K562 (cell line): ENCODE data around the gene LIN9. TPM values are rescaled to one million over a fixed set of nuclear protein-coding genes. Genes with fewer than 3 reads are reported as not detected.
A peak's percentile ranks its signal among the peaks of the same experiment; 100 is the strongest.

Experiments used
- CBX1 ChIP-seq: sonication (generic); IDR thresholded peaks from 2 replicates; pipeline ENCODE4 v1.6.1; 2016; ENCODE audit warnings: antibody characterized with exemption, low read depth, mild to moderate bottlenecking
- FOSL1 ChIP-seq: fragments of 200-800 bp; sonication (Bioruptor generic); conservative IDR thresholded peaks from 2 replicates; pipeline ENCODE4 v1.6.1; 2016; ENCODE audit warnings: missing genetic modification characterization, missing compliant biosample characterization
- FOXA3 ChIP-seq, 2 experiments: fragments of 450-650 bp in 1 of 2; sonication (generic) in 1 of 2; formaldehyde crosslinking; IDR thresholded peaks in 1 of 2; conservative IDR thresholded peaks in 1 of 2; 2 replicates each; pipeline versions ENCODE4 v1.4.0 to v1.8.0; 2020 to 2022; ENCODE audit warnings: mild to moderate bottlenecking in 2 of 2, missing genetic modification reagents in 1 of 2
- FOXP1 ChIP-seq: sonication (generic); formaldehyde crosslinking; IDR thresholded peaks from 2 replicates; pipeline ENCODE4 v1.8.0; 2022; ENCODE audit warnings: mild to moderate bottlenecking, missing genetic modification reagents
- GTF2E2 ChIP-seq: fragments of 200-800 bp; sonication (Bioruptor generic); IDR thresholded peaks from 2 replicates; pipeline ENCODE4 v1.6.1; 2016; ENCODE audit warnings: missing genetic modification characterization, missing compliant biosample characterization
- HDAC6 ChIP-seq: IDR thresholded peaks from 2 replicates; pipeline ENCODE4 v1.6.1; 2012; ENCODE audit warnings: low read depth, mild to moderate bottlenecking, control low read depth, inconsistent platforms, low read length, moderate library complexity
- HOXB6 ChIP-seq: fragments of 250-450 bp; sonication (Bioruptor Pico); IDR thresholded peaks from 2 replicates; pipeline ENCODE4 v1.5.1; 2022; ENCODE audit warnings: mild to moderate bottlenecking, borderline replicate concordance
- ILF3 ChIP-seq: fragments of 450-650 bp; IDR thresholded peaks from 2 replicates; pipeline ENCODE4 v1.6.1; 2018; ENCODE audit warnings: antibody characterized with exemption, mild to moderate bottlenecking, moderate library complexity, borderline replicate concordance
- JUNB ChIP-seq: fragments of 450-650 bp; formaldehyde crosslinking; conservative IDR thresholded peaks from 2 replicates; pipeline ENCODE4 v1.4.0; 2020; ENCODE audit warnings: mild to moderate bottlenecking
- MTA2 ChIP-seq: fragments of 450-650 bp; IDR thresholded peaks from 2 replicates; pipeline ENCODE4 v1.6.1; 2016; ENCODE audit warnings: low read depth
- NFE2L1 ChIP-seq: fragments of 450-650 bp; IDR thresholded peaks from 2 replicates; pipeline ENCODE4 v1.6.1; 2016; ENCODE audit warnings: missing genetic modification characterization, low read depth, mild to moderate bottlenecking, missing compliant biosample characterization, moderate library complexity, borderline replicate concordance
- RFX7 ChIP-seq: fragments of 250-450 bp; sonication (Bioruptor Pico); IDR thresholded peaks from 2 replicates; pipeline ENCODE4 v1.5.1; 2021; ENCODE audit warnings: mild to moderate bottlenecking
- SMAD1 ChIP-seq: fragments of 150-350 bp; IDR thresholded peaks from 2 replicates; pipeline ENCODE4 v1.6.1; 2014; ENCODE audit warnings: low read length, low read depth; ENCODE audit not compliant: partially characterized antibody
- SMC3 ChIP-seq: conservative IDR thresholded peaks from 2 replicates; pipeline ENCODE4 v1.6.1; 2011; ENCODE audit warnings: low read depth, low read length, improper control_type of control experiment; ENCODE audit not compliant: insufficient read depth
- TBP ChIP-seq: optimal IDR thresholded peaks from 2 replicates; pipeline ENCODE3; 2011; ENCODE audit warnings: low read depth, low read length, improper control_type of control experiment
- TEAD4 ChIP-seq, 2 experiments: sonication (generic) in 1 of 2; formaldehyde crosslinking in 1 of 2; IDR thresholded peaks; 2 replicates each; pipeline versions ENCODE4 v1.6.1 to v1.8.0; 2012 to 2022; ENCODE audit warnings: borderline replicate concordance in 1 of 2, inconsistent platforms in 1 of 2, low read length in 1 of 2, mild to moderate bottlenecking in 1 of 2, missing genetic modification reagents in 1 of 2
- XRCC5 ChIP-seq: fragments of 200-400 bp; formaldehyde crosslinking; IDR thresholded peaks from 2 replicates; pipeline ENCODE4 v1.6.1; 2017; ENCODE audit warnings: low read depth, mild to moderate bottlenecking, low read length
- ZNF174 ChIP-seq: fragments of 250-450 bp; sonication (Bioruptor Pico); IDR thresholded peaks from 2 replicates; pipeline ENCODE4 v1.4.0; 2020; ENCODE audit warnings: mild to moderate bottlenecking
- ZNF3 ChIP-seq: fragments of 250-450 bp; sonication (Bioruptor Pico); IDR thresholded peaks from 2 replicates; pipeline ENCODE4 v1.5.0; 2021; ENCODE audit warnings: mild to moderate bottlenecking, moderate library complexity
- ZNF408 ChIP-seq: fragments of 250-450 bp; sonication (Bioruptor Pico); IDR thresholded peaks from 2 replicates; pipeline ENCODE4 v1.4.0; 2020; ENCODE audit warnings: low read depth, mild to moderate bottlenecking, moderate library complexity
- ZNF589 ChIP-seq: fragments of 200-800 bp; sonication (Bioruptor generic); IDR thresholded peaks from 2 replicates; pipeline ENCODE4 v1.6.1; 2016; ENCODE audit warnings: low read depth, missing genetic modification characterization, missing compliant biosample characterization
- polyA plus RNA-seq, 8 experiments: library from polyadenylated mRNA; depleted of rRNA in 4 of 8; stranded (reverse) in 5 of 8; unstranded in 3 of 8; fragments of >200 nt; fragmentation: Nextera tagmentation in 2 of 8; fragmentation: Illumina TruSeq in 1 of 8; extraction: Ambion mirVana in 2 of 8; extraction: Trizol in 1 of 8; gene quantifications; 2 replicates each; pipeline versions ENCODE4 v1.2.1 to v1.2.3, GENCODE V29; 2011 to 2014; ENCODE audit warnings: inconsistent platforms in 1 of 8, missing spikeins in 1 of 8
- total RNA-seq, 7 experiments: library from RNA; depleted of rRNA in 6 of 7; stranded (reverse); fragments of >200 nt in 6 of 7; fragmentation: Illumina TruSeq in 2 of 7; extraction: Trizol in 2 of 7; gene quantifications; 2 replicates each; pipeline versions ENCODE4 v1.2.1 to v1.2.3, GENCODE V29; 2011 to 2021; ENCODE audit warnings: low replicate concordance in 1 of 7
- TF ChIP-seq, protein P1 (sequence below): conservative IDR thresholded peaks from 2 replicates; pipeline ENCODE4 v1.6.1; 2011; ENCODE audit warnings: low read depth, mild to moderate bottlenecking, low read length; ENCODE audit not compliant: control insufficient read depth
- TF ChIP-seq, protein P2 (sequence below): fragments of 250-450 bp; sonication (Bioruptor Pico); IDR thresholded peaks from 2 replicates; pipeline ENCODE4 v1.4.0; 2020; ENCODE audit warnings: mild to moderate bottlenecking, moderate library complexity

The LIN9 gene
- total and polyA plus RNA-seq, 9 of the 15 experiments (the other 6 are each of a cell fraction or from before 2014, with no cell fraction given) = 18.8 to 33.0 (median 25.5) TPM

- TF ChIP-seq TEAD4 (IDR thresholded peaks at IDR 0.05; ENCODE audit: low read length) (no peak), TEAD4 (CRISPR knock-in tag; IDR thresholded peaks at IDR 0.05; ENCODE audit: borderline replicate concordance) (no peak), ZNF589 (no peak), ZNF408 (CRISPR knock-in tag) (no peak), ZNF174 (CRISPR knock-in tag) (no peak), FOXP1 (CRISPR knock-in tag) (no peak), FOXA3 (CRISPR knock-in tag; conservative IDR thresholded peaks at IDR 0.05 in 1 of 2, IDR thresholded peaks at IDR 0.05 in 1 of 2) (no peak), XRCC5 (no peak; the same call in 1 of the 2 replicates), MTA2 (no peak), CBX1 (no peak; the same call in none of the 2 replicates), NFE2L1 (no peak), RFX7 (CRISPR knock-in tag) (no peak), HOXB6 (CRISPR knock-in tag) (no peak), SMC3 (no peak), JUNB (CRISPR knock-in tag) (no peak), FOSL1 (no peak; the same call in 1 of the 2 replicates), GTF2E2 (no peak), HDAC6 (no peak), ILF3 (no peak), TBP (peak; percentile 97), SMAD1 (peak; percentile 69), ZNF3 (CRISPR knock-in tag) (no peak)
- TF ChIP-seq, protein P1, sequence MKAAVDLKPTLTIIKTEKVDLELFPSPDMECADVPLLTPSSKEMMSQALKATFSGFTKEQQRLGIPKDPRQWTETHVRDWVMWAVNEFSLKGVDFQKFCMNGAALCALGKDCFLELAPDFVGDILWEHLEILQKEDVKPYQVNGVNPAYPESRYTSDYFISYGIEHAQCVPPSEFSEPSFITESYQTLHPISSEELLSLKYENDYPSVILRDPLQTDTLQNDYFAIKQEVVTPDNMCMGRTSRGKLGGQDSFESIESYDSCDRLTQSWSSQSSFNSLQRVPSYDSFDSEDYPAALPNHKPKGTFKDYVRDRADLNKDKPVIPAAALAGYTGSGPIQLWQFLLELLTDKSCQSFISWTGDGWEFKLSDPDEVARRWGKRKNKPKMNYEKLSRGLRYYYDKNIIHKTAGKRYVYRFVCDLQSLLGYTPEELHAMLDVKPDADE = no peak; the same call in 1 of the 2 replicates
- TF ChIP-seq, protein P2, sequence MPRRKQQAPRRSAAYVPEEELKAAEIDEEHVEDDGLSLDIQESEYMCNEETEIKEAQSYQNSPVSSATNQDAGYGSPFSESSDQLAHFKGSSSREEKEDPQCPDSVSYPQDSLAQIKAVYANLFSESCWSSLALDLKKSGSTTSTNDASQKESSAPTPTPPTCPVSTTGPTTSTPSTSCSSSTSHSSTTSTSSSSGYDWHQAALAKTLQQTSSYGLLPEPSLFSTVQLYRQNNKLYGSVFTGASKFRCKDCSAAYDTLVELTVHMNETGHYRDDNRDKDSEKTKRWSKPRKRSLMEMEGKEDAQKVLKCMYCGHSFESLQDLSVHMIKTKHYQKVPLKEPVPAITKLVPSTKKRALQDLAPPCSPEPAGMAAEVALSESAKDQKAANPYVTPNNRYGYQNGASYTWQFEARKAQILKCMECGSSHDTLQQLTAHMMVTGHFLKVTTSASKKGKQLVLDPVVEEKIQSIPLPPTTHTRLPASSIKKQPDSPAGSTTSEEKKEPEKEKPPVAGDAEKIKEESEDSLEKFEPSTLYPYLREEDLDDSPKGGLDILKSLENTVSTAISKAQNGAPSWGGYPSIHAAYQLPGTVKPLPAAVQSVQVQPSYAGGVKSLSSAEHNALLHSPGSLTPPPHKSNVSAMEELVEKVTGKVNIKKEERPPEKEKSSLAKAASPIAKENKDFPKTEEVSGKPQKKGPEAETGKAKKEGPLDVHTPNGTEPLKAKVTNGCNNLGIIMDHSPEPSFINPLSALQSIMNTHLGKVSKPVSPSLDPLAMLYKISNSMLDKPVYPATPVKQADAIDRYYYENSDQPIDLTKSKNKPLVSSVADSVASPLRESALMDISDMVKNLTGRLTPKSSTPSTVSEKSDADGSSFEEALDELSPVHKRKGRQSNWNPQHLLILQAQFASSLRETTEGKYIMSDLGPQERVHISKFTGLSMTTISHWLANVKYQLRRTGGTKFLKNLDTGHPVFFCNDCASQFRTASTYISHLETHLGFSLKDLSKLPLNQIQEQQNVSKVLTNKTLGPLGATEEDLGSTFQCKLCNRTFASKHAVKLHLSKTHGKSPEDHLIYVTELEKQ (CRISPR knock-in tag) = no peak
Observed at GRCh38 chr1:226308723-226309397, at the start of gene LIN9 (continued).
